ENCODE data around the gene DNM2.

DNM2 gene

GRCh38 chr19:10784257-10784656 lies 66.4 kb downstream of the DNM2 start:
- peak in 1 of 2 donors; percentile 46 for DNase-seq

- no peak for DNase-seq
Measured at GRCh38 chr19:10788146-10788545, 70.3 kb downstream of the DNM2 start.

GRCh38 chr19:10789866-10790265 lies 72.0 kb downstream of the DNM2 start:
- DNase-seq = no peak

- no peak for DNase-seq
Measured at GRCh38 chr19:10796653-10797052, 78.8 kb downstream of the DNM2 start.

GRCh38 chr19:10797078-10797477 lies 79.2 kb downstream of the DNM2 start:
- peak; percentile 65 to 72 for DNase-seq

DNA sequence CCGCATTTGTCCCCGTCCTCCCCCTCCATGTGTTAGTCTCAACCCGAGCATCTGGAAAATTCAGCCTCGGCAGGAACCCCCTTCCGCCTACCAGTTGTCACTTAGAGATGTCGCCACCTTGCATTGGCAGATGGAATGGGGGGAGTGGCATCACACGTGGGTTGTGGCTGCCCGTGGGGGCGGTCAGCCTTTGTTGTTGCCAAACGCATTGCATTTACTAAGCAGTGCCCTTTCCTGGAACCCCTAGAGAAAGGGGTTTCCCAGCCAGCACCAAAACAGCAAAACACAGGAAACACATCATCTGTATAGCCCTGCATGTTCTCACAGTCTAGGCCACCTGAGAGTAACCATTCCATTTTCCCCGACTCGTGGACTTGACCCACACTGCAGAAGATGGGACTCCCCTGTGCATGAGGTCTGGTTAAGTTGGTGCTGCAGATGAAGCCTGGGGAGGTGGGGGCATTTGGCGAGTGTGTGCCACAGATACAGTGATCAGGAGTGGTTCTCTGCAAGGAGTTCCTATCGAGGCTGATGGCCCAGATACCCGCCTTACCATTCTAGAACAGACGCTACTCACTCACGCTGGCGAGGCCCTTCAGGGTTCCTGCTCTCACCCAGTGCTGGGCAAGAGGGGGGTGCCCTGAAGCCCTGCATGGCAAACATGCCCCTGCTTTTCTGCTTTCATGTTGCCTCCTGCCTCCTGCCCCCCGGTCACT lies 79.8 kb downstream of the DNM2 start:
- peak; percentile 88 to 89 for DNase-seq

- DNase-seq = no peak
Measured at GRCh38 chr19:10800488-10800887, 82.6 kb downstream of the DNM2 start.

DNA sequence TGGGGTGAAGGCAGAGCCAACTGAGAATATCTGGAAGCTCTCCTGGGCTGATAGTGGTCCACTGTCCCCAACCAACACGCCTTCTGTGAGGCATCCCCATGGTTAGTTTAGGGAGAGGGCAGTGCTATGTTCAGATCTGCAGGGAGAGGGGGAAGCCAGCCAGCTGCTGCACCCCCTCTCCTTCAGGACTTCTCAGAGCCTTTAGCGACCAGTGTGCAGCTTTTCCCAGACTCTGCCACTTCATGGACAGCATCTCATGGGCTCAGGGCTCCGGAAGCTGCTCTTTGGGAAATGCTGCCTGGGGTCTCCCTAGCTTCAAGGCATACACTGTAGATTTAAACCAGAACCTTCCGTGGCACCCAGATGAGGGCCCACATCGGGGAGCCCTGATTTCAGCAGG lies 84.6 kb downstream of the DNM2 start:
- DNase-seq = no peak

DNA sequence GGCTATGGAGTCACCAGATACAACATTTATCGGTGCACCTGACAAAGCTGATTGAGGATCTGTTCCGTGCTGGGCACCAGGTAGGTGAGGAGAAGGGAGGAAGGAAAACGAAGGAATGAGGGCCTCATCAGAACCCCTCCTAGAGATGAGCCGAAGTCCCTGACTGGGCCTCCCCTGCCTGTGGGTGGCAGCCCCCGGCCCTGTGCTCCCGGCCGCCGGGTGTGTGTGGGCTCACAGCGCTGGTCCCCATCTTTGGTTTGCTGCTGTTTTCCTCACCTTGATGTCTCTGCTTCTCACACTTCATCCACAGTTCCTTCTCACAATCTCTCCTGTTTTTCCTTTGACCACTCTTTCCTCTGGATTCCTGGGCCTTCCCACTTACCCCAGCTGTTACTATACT lies 85.4 kb downstream of the DNM2 start:
- no peak for DNase-seq

- DNase-seq = peak in 1 of 2 donors; percentile 40
Measured at GRCh38 chr19:10805065-10805757, 87.3 kb downstream of the DNM2 start.

GRCh38 chr19:10805758-10806247 lies 87.9 kb downstream of the DNM2 start:
- no peak for DNase-seq

DNA sequence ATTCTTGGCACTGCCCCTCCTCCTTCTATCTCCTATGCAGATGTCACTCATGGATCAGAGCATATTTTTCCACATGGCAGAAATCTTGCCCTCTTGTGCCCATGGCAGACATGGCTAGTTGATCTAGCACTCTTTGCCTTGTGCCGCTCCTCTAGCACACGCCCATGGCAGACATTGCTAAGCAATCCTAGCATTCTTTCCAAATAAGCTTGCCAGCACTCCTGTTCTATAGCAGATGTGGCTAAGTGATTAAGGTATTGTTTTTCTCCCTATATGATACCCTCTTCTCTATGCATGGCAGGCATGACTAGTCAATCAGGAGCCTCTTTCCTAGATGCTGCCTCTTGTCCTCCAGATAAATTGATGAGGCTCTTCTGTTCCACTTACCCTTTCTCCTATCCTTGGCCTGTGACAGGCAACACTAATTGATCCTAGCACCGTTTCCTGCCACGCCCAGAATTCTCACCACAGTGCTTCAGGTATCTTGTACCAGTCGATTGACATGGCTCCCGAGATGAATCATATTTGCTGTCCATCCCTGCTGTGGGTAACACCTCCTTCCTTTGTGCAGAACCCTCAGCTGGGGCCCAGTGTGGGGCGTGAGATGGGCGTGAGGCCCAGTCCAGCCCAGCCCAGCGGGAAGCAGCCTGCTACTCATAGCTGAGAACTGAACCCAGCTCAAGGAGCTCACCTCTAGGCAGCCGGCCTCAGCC lies 91.2 kb downstream of the DNM2 start:
- peak; percentile 15 to 42 for DNase-seq

GRCh38 chr19:10809651-10810285 lies 91.9 kb downstream of the DNM2 start:
- peak in 1 of 2 donors; percentile 51 for DNase-seq

DNA sequence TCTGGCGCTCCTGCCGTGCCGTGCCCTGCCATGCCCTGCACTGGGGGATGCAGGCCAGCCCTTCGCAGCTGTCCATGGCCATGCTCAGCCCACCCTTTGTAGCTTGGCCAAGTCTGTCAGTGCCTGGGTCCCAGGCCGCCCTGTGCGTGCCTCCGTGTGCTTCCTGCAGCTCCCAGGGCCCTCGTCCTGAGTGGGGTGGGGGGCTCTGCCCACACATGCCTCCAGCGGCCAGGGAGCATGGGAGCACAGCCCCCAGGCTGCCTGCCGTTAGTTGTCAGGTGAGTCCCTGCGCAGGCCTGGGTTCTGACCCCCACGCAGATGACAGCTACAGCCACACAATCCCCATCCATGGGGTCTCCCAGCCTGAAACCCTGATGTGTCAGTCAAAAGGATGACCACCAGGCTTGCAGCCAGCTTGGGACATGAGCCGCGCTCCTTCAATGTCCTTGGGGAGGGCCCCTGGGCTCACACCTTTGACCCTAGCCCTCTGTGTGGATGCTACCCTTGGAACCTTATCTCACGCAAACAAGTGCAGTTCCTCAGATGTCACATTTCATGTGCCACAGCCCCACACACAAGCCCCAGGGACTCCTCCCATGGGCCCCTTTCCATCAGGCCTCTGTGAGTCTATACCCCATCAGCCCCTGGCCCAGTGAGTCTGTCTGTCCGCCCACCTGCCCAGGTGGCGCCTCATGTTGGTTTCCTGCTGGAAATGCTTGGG lies 93.7 kb downstream of the DNM2 start:
- DNase-seq = no peak

GRCh38 chr19:10812196-10812595 lies 94.3 kb downstream of the DNM2 start:
- no peak for DNase-seq

GRCh38 chr19:10812902-10813404 lies 95.1 kb downstream of the DNM2 start:
- peak; percentile 28 to 63 for DNase-seq

- DNase-seq = peak; percentile 26 to 33
Measured at GRCh38 chr19:10815007-10815536, 97.2 kb downstream of the DNM2 start.

- DNase-seq = no peak
Measured at GRCh38 chr19:10815969-10816644, 98.2 kb downstream of the DNM2 start.

GRCh38 chr19:10816691-10817090 lies 98.8 kb downstream of the DNM2 start:
- DNase-seq = no peak

- no peak for DNase-seq
Measured at GRCh38 chr19:10817291-10818038, 99.6 kb downstream of the DNM2 start.

Data from CD4-positive, alpha-beta T cell treated with Interleukin-1 beta for 1 hour (primary cell).